ENCODE results near the gene PCDH9. TPM values are rescaled to one million over a fixed set of nuclear protein-coding genes. Genes with fewer than 3 reads are reported as not detected.
"Not testable (repeated sequence)": the region's sequence is repeated elsewhere in the genome, so short reads cannot be mapped to it uniquely, and the experiment has no call there.

Gene PCDH9
- total RNA-seq, 6 donors from 2014 or later, result 3.1 to 19.4 (median 7.8) TPM

GRCh38 chr13:66774046-66774445 is 456.1 kb downstream of the PCDH9 start:
- no peaks in the 10 kb centered on the region for H3K36me3 ChIP-seq
- no peak overlapping the region for H3K27ac ChIP-seq
- 81 to 91% methylated on average over 2 of the region's 2 CpGs for WGBS, 2 donors
- no peak for ATAC-seq (ENCODE audit: low FRiP score in 2 of 2)
- no peak for DNase-seq
- H3K4me3 ChIP-seq, result no peak overlapping the region
- H3K9me3 ChIP-seq, result no peaks in the 10 kb centered on the region
- TF ChIP-seq CTCF (IDR thresholded peaks at IDR 0.05), result no peak
- no peak for TF ChIP-seq EP300 (IDR thresholded peaks at IDR 0.05)
- no peaks in the 10 kb centered on the region for H3K4me1 ChIP-seq
- H3K27me3 ChIP-seq, result no peaks in the 10 kb centered on the region

- TF ChIP-seq POLR2AphosphoS5 (IDR thresholded peaks at IDR 0.05), result no peak
- H3K27ac ChIP-seq, result no peak overlapping the region
- H3K4me1 ChIP-seq, result no peaks in the 10 kb centered on the region
- H3K4me3 ChIP-seq, result no peak overlapping the region
- no peaks in the 10 kb centered on the region for H3K36me3 ChIP-seq
- DNase-seq (no peak), ATAC-seq (ENCODE audit: low FRiP score in 2 of 2) (no peak)
- H3K27me3 ChIP-seq, result no peaks in the 10 kb centered on the region
- H3K9me3 ChIP-seq, result peaks cover 0 to 14% (median 11%) of the 10 kb centered on the region in 4 donors
Measured at GRCh38 chr13:66765559-66765958, 464.6 kb downstream of the PCDH9 start.

GRCh38 chr13:66760678-66761077 is 469.5 kb downstream of the PCDH9 start:
- WGBS, 2 donors, result 82 to 87% methylated on average over 4 of the region's 4 CpGs
- H3K4me3 ChIP-seq; DNase-seq; ATAC-seq (ENCODE audit: low FRiP score in 2 of 2); H3K27ac ChIP-seq; H3K36me3 ChIP-seq; H3K27me3 ChIP-seq; H3K4me1 ChIP-seq: not testable (repeated sequence)
- H3K9me3 ChIP-seq, result peaks cover 0 to 26% (median 16%) of the 10 kb centered on the region in 4 donors

DNA sequence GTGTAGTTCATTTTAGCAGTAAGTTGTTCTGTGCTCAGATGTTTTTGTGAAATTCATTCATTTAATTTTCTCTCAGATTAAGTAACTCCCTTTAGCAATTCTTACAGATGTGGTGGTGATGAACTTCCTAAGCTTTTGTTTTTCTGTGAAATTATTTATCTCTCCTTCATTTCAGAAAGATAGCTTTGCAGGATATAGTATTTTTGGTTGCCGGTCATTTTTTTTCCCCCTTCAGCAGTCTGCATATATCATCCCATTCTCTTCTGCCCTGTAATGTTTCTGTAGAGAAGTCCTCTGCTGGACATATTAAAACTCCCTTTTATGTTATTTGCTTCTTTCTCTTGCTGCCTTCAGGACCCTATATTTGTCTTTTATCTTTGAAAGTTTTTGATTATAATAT is 470.2 kb downstream of the PCDH9 start:
- Histone ChIP-seq H3K27me3 (no peaks in the 10 kb centered on the region), H3K27ac (no peak overlapping the region), H3K4me3 (no peak overlapping the region), H3K9me3 (peaks cover 0 to 26% (median 16%) of the 10 kb centered on the region in 4 donors), H3K36me3 (no peaks in the 10 kb centered on the region), H3K4me1 (no peaks in the 10 kb centered on the region)
- ATAC-seq (ENCODE audit: low FRiP score in 2 of 2) (no peak), DNase-seq (no peak)
- 96 to 98% methylated on average over 1 of the region's 1 CpG for WGBS, 2 donors
- TF ChIP-seq POLR2A (IDR thresholded peaks at IDR 0.05) (no peak), CTCF (IDR thresholded peaks at IDR 0.05) (no peak), EP300 (IDR thresholded peaks at IDR 0.05) (no peak), POLR2AphosphoS5 (IDR thresholded peaks at IDR 0.05) (no peak)

GRCh38 chr13:66751691-66752090 is 478.4 kb downstream of the PCDH9 start:
- WGBS, 2 donors, result 74 to 84% methylated on average over 2 of the region's 2 CpGs
- no peaks in the 10 kb centered on the region for H3K9me3 ChIP-seq
- no peak for DNase-seq
- no peaks in the 10 kb centered on the region for H3K36me3 ChIP-seq
- H3K27me3 ChIP-seq, result no peaks in the 10 kb centered on the region
- no peak for TF ChIP-seq CTCF (IDR thresholded peaks at IDR 0.05)
- no peak for TF ChIP-seq POLR2AphosphoS5 (IDR thresholded peaks at IDR 0.05)
- TF ChIP-seq EP300 (IDR thresholded peaks at IDR 0.05), result no peak
- no peak for TF ChIP-seq POLR2A (IDR thresholded peaks at IDR 0.05)
- H3K4me1 ChIP-seq, result no peaks in the 10 kb centered on the region
- no peak for ATAC-seq (ENCODE audit: low FRiP score in 2 of 2)
- no peak overlapping the region for H3K4me3 ChIP-seq
- H3K27ac ChIP-seq, result no peak overlapping the region

DNA sequence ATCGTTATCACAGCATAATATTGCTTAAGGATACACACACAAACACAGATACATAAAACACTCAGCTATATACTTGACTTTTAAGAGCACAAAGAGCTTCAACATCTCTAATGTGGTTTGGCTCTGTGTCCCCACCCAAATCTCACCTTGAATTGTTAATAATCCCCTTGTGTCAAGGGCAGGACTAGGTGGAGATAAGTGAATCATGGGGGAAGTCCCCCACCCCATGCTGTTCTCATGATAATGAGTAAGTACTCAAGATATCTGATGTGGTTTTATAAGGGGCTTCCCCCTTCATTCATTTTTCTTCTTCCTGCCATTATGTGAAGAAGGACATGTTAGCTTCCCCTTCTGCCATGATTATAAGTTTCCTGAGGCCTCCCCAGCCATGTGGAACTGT is 481.4 kb downstream of the PCDH9 start:
- DNase-seq (no peak), ATAC-seq (ENCODE audit: low FRiP score in 2 of 2) (no peak)
- 43 to 56% methylated on average over 1 of the region's 1 CpG for WGBS, 2 donors
- H3K9me3 ChIP-seq, result no peaks in the 10 kb centered on the region
- no peaks in the 10 kb centered on the region for H3K36me3 ChIP-seq
- TF ChIP-seq CTCF (IDR thresholded peaks at IDR 0.05) (no peak), EP300 (IDR thresholded peaks at IDR 0.05) (no peak), POLR2A (IDR thresholded peaks at IDR 0.05) (no peak), POLR2AphosphoS5 (IDR thresholded peaks at IDR 0.05) (no peak)
- no peak overlapping the region for H3K27ac ChIP-seq
- H3K4me1 ChIP-seq, result no peaks in the 10 kb centered on the region
- H3K4me3 ChIP-seq, result no peak overlapping the region
- no peaks in the 10 kb centered on the region for H3K27me3 ChIP-seq

All from upper lobe of left lung (tissue), 6 donors.